ENCODE results near the gene CCDC74B.
"Not testable (repeated sequence)": the region's sequence is repeated elsewhere in the genome, so short reads cannot be mapped to it uniquely, and the experiment has no call there.

Gene CCDC74B

GRCh38 chr2:130160838-130161705 is 16.2 kb upstream of the CCDC74B start:
- not testable (repeated sequence) for H3K9ac ChIP-seq (ENCODE audit: low read depth, low read length, poor library complexity); DNase-seq (ENCODE audit: low spot score); H3K4me3 ChIP-seq (ENCODE audit: low read length in 2 of 2); H3K23ac ChIP-seq (ENCODE audit: low read depth, low read length, poor library complexity); H3K4me1 ChIP-seq (ENCODE audit: control insufficient read depth in 2 of 2, insufficient read depth in 1 of 2, low read depth in 1 of 2, low read length in 2 of 2); H3K18ac ChIP-seq (ENCODE audit: low read length); H2BK15ac ChIP-seq (ENCODE audit: low read length); H3K4ac ChIP-seq (ENCODE audit: low read length); H4K91ac ChIP-seq (ENCODE audit: low read depth, low read length, poor library complexity); H2AK5ac ChIP-seq (ENCODE audit: low read depth, low read length); H3K4me2 ChIP-seq (ENCODE audit: insufficient read depth, low read length, poor library complexity, severe bottlenecking); H3K79me1 ChIP-seq (ENCODE audit: low read depth, low read length); H2AFZ ChIP-seq (ENCODE audit: low read length); H2BK12ac ChIP-seq (ENCODE audit: low read length); H3K27ac ChIP-seq (replicated peaks; ENCODE audit: low read length); H3K9me3 ChIP-seq (replicated peaks in 1 of 2; ENCODE audit: control insufficient read depth in 2 of 2, insufficient read depth in 1 of 2, low read depth in 1 of 2, low read length in 2 of 2); H2BK120ac ChIP-seq (ENCODE audit: low read depth, low read length); H2BK5ac ChIP-seq (ENCODE audit: low read length); H4K8ac ChIP-seq (ENCODE audit: low read depth, low read length); H3K14ac ChIP-seq (ENCODE audit: low read length); H3K27me3 ChIP-seq (ENCODE audit: control insufficient read depth in 3 of 3, insufficient read depth in 3 of 3, low read depth in 1 of 3, low read length in 3 of 3)
- WGBS, 2 donors (ENCODE audit: extremely low coverage in 2 of 2, insufficient read length in 2 of 2, insufficient replicate concordance in 1 of 2) = no CpG with 5 or more reads among the region's 25 CpGs
- H3K36me3 ChIP-seq (replicated peaks in 1 of 2; ENCODE audit: control insufficient read depth in 2 of 2, insufficient read depth in 2 of 2, low read length in 2 of 2) = peaks cover 20 to 67% of the 10 kb centered on the region in 2 donors

- H3K27me3 ChIP-seq (ENCODE audit: control insufficient read depth in 3 of 3, insufficient read depth in 3 of 3, low read depth in 1 of 3, low read length in 3 of 3) = no peaks in the 10 kb centered on the region
Measured at GRCh38 chr2:130160131-130160530, 15.2 kb upstream of the CCDC74B start.

GRCh38 chr2:130159376-130159775 is 14.5 kb upstream of the CCDC74B start:
- not testable (repeated sequence) for H3K9ac ChIP-seq (ENCODE audit: low read depth, low read length, poor library complexity); H3K27me3 ChIP-seq (ENCODE audit: control insufficient read depth in 3 of 3, insufficient read depth in 3 of 3, low read depth in 1 of 3, low read length in 3 of 3); H3K14ac ChIP-seq (ENCODE audit: low read length); H3K79me1 ChIP-seq (ENCODE audit: low read depth, low read length); H3K23ac ChIP-seq (ENCODE audit: low read depth, low read length, poor library complexity); H2AK5ac ChIP-seq (ENCODE audit: low read depth, low read length); H3K4me1 ChIP-seq (ENCODE audit: control insufficient read depth in 2 of 2, insufficient read depth in 1 of 2, low read depth in 1 of 2, low read length in 2 of 2); H3K4ac ChIP-seq (ENCODE audit: low read length); H2BK5ac ChIP-seq (ENCODE audit: low read length); H2AFZ ChIP-seq (ENCODE audit: low read length); H2BK12ac ChIP-seq (ENCODE audit: low read length); H4K8ac ChIP-seq (ENCODE audit: low read depth, low read length); H2BK15ac ChIP-seq (ENCODE audit: low read length); H3K18ac ChIP-seq (ENCODE audit: low read length); H3K27ac ChIP-seq (replicated peaks; ENCODE audit: low read length); H3K9me3 ChIP-seq (replicated peaks in 1 of 2; ENCODE audit: control insufficient read depth in 2 of 2, insufficient read depth in 1 of 2, low read depth in 1 of 2, low read length in 2 of 2); DNase-seq (ENCODE audit: low spot score); H3K4me2 ChIP-seq (ENCODE audit: insufficient read depth, low read length, poor library complexity, severe bottlenecking); H4K91ac ChIP-seq (ENCODE audit: low read depth, low read length, poor library complexity); H2BK120ac ChIP-seq (ENCODE audit: low read depth, low read length)
- WGBS, 2 donors (ENCODE audit: extremely low coverage in 2 of 2, insufficient read length in 2 of 2, insufficient replicate concordance in 1 of 2) = no CpG with 5 or more reads among the region's 4 CpGs
- Histone ChIP-seq H3K36me3 (replicated peaks in 1 of 2; ENCODE audit: control insufficient read depth in 2 of 2, insufficient read depth in 2 of 2, low read length in 2 of 2) (peaks cover 14 to 64% of the 10 kb centered on the region in 2 donors), H3K4me3 (ENCODE audit: low read length in 2 of 2) (peak overlapping the region in 1 of 2 donors; percentile 54)

More at GRCh38 chr2:130160131-130160530, 15.2 kb upstream of the CCDC74B start:
- Histone ChIP-seq H3K14ac (ENCODE audit: low read length) (no peak overlapping the region), H3K23ac (ENCODE audit: low read depth, low read length, poor library complexity) (no peak overlapping the region), H2AK5ac (ENCODE audit: low read depth, low read length) (no peak overlapping the region), H3K4me3 (ENCODE audit: low read length in 2 of 2) (no peak overlapping the region), H3K36me3 (replicated peaks in 1 of 2; ENCODE audit: control insufficient read depth in 2 of 2, insufficient read depth in 2 of 2, low read length in 2 of 2) (peaks cover 16 to 66% of the 10 kb centered on the region in 2 donors), H3K27ac (replicated peaks; ENCODE audit: low read length) (no peak overlapping the region), H3K9me3 (replicated peaks in 1 of 2; ENCODE audit: control insufficient read depth in 2 of 2, insufficient read depth in 1 of 2, low read depth in 1 of 2, low read length in 2 of 2) (no peaks in the 10 kb centered on the region), H3K18ac (ENCODE audit: low read length) (no peak overlapping the region), H2BK5ac (ENCODE audit: low read length) (no peak overlapping the region), H2BK12ac (ENCODE audit: low read length) (no peak overlapping the region), H3K4me1 (ENCODE audit: control insufficient read depth in 2 of 2, insufficient read depth in 1 of 2, low read depth in 1 of 2, low read length in 2 of 2) (no peaks in the 10 kb centered on the region), H2BK120ac (ENCODE audit: low read depth, low read length) (no peak overlapping the region), H3K4ac (ENCODE audit: low read length) (no peak overlapping the region), H3K9ac (ENCODE audit: low read depth, low read length, poor library complexity) (no peak overlapping the region), H3K79me1 (ENCODE audit: low read depth, low read length) (peaks cover 3% of the 10 kb centered on the region), H4K91ac (ENCODE audit: low read depth, low read length, poor library complexity) (no peak overlapping the region), H2BK15ac (ENCODE audit: low read length) (no peak overlapping the region), H4K8ac (ENCODE audit: low read depth, low read length) (no peak overlapping the region), H2AFZ (ENCODE audit: low read length) (no peak overlapping the region), H3K4me2 (ENCODE audit: insufficient read depth, low read length, poor library complexity, severe bottlenecking) (no peak overlapping the region)
- WGBS, 2 donors (ENCODE audit: extremely low coverage in 2 of 2, insufficient read length in 2 of 2, insufficient replicate concordance in 1 of 2) = no CpG with 5 or more reads among the region's 6 CpGs
- DNase-seq (ENCODE audit: low spot score) = no peak

GRCh38 chr2:130158631-130159030 is 13.7 kb upstream of the CCDC74B start:
- H3K27ac ChIP-seq (replicated peaks; ENCODE audit: low read length) = no peak overlapping the region
- no peak overlapping the region for H2BK120ac ChIP-seq (ENCODE audit: low read depth, low read length)
- no peak overlapping the region for H3K4me3 ChIP-seq (ENCODE audit: low read length in 2 of 2)
- H3K4me1 ChIP-seq (ENCODE audit: control insufficient read depth in 2 of 2, insufficient read depth in 1 of 2, low read depth in 1 of 2, low read length in 2 of 2) = no peaks in the 10 kb centered on the region
- H3K27me3 ChIP-seq (ENCODE audit: control insufficient read depth in 3 of 3, insufficient read depth in 3 of 3, low read depth in 1 of 3, low read length in 3 of 3) = no peaks in the 10 kb centered on the region
- H4K8ac ChIP-seq (ENCODE audit: low read depth, low read length) = no peak overlapping the region
- DNase-seq (ENCODE audit: low spot score) = no peak
- H3K9ac ChIP-seq (ENCODE audit: low read depth, low read length, poor library complexity) = no peak overlapping the region
- peaks cover 3% of the 10 kb centered on the region for H3K79me1 ChIP-seq (ENCODE audit: low read depth, low read length)
- no peak overlapping the region for H3K18ac ChIP-seq (ENCODE audit: low read length)
- no peak overlapping the region for H3K4me2 ChIP-seq (ENCODE audit: insufficient read depth, low read length, poor library complexity, severe bottlenecking)
- H2AFZ ChIP-seq (ENCODE audit: low read length) = no peak overlapping the region
- no peak overlapping the region for H2BK5ac ChIP-seq (ENCODE audit: low read length)
- H2BK12ac ChIP-seq (ENCODE audit: low read length) = no peak overlapping the region
- WGBS, 2 donors (ENCODE audit: extremely low coverage in 2 of 2, insufficient read length in 2 of 2, insufficient replicate concordance in 1 of 2) = no CpG with 5 or more reads among the region's 9 CpGs
- H3K4ac ChIP-seq (ENCODE audit: low read length) = no peak overlapping the region
- H2BK15ac ChIP-seq (ENCODE audit: low read length) = no peak overlapping the region
- no peak overlapping the region for H4K91ac ChIP-seq (ENCODE audit: low read depth, low read length, poor library complexity)
- H3K14ac ChIP-seq (ENCODE audit: low read length) = no peak overlapping the region
- peaks cover 7 to 64% of the 10 kb centered on the region in 2 donors for H3K36me3 ChIP-seq (replicated peaks in 1 of 2; ENCODE audit: control insufficient read depth in 2 of 2, insufficient read depth in 2 of 2, low read length in 2 of 2)
- H3K9me3 ChIP-seq (replicated peaks in 1 of 2; ENCODE audit: control insufficient read depth in 2 of 2, insufficient read depth in 1 of 2, low read depth in 1 of 2, low read length in 2 of 2) = no peaks in the 10 kb centered on the region
- H2AK5ac ChIP-seq (ENCODE audit: low read depth, low read length) = no peak overlapping the region
- no peak overlapping the region for H3K23ac ChIP-seq (ENCODE audit: low read depth, low read length, poor library complexity)
